Embryonic facial prominence (tissue), 1 donor: Measurements from ENCODE around the gene S100A6.

Source experiments
- DNase-seq: peaks from one replicate; pipeline ENCODE4 v3.0.0-alpha.2; 2016; ENCODE audit errors: extremely low spot score

The S100A6 gene

DNA sequence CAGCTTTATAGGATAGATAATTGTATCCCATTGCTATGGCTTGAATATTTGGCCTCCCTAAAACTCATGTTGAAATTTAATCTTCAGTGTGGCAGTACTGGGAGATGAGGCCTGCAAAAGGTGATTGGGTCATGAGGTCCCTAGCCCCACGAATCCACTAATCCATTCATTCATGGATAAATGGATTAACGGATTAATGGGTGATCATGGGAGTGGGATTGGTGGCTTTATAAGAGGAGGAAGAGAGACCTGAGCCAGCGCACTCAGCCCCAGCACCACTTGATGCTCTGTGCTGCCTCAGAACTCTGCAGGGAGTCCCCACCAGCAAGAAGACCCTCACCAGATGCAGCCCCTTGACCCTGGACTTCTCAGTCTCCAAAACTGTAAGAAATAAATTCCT, 32.0 kb downstream of the S100A6 start:
- DNase-seq: no peak

GRCh38 chr1:153498746-153499145, 37.0 kb downstream of the S100A6 start:
- no peak for DNase-seq

- no peak for DNase-seq
Observed at GRCh38 chr1:153495536-153495935, 40.3 kb downstream of the S100A6 start.

DNA sequence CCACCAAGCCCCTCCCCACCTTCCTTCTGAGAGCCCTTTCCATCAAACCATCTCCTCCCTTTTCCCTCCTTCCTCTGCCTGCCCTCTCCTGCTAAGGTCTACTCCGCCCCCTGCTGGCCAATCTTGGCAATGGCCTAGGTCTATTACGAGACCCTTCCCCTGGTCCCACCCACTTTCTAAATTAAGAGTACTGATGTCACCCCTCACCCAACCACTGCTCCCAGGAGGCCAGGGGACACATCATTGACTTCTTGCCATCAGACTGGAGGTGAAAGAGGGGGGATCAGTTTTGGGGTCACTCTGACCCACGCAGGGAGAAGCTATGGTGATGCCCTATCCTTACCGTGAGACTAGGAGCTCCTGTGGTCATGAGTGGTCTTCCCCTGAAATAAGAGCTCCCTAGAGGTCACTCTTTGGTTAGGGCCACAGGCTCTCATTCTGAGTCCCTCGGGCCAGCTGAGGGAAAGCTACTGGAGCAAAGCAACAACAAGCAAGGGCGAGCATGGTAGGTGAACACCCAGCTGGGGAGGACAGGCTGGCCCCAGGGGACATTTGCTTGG, 40.7 kb downstream of the S100A6 start:
- peak; percentile 47 for DNase-seq

- no peak for DNase-seq
Observed at GRCh38 chr1:153493343-153493960, 42.3 kb downstream of the S100A6 start.

- peak; percentile 34 for DNase-seq
Observed at GRCh38 chr1:153490272-153491051, 45.3 kb downstream of the S100A6 start.

GRCh38 chr1:153488731-153489130, 47.1 kb downstream of the S100A6 start:
- DNase-seq: no peak

- no peak for DNase-seq
Observed at GRCh38 chr1:153487707-153488106, 48.1 kb downstream of the S100A6 start.

- DNase-seq: no peak
Observed at GRCh38 chr1:153485863-153486262, 49.9 kb downstream of the S100A6 start.
